ENCODE measurements around the gene KLF13.
A peak's percentile ranks its signal among the peaks of the same experiment; 100 is the strongest.

KLF13 gene

GRCh38 chr15:31387092-31387478 lies 60.5 kb downstream of the KLF13 start:
- no peak for DNase-seq
- H3K9me3 ChIP-seq (ENCODE audit: control extremely low read depth in 1 of 5, control insufficient read depth in 4 of 5, insufficient read depth in 2 of 5, low read depth in 1 of 5, low read length in 4 of 5), result peaks cover 0 to 5% (median 0%) of the 10 kb centered on the region in 5 experiments
- no CpG with 5 or more reads among the region's 2 CpGs for WGBS (ENCODE audit: insufficient coverage)
- peaks cover 0 to 5% (median 0%) of the 10 kb centered on the region in 4 experiments for H3K36me3 ChIP-seq (ENCODE audit: control insufficient read depth in 4 of 4, insufficient read depth in 4 of 4, low read length in 3 of 4)
- ChIA-PET POLR2A (no interaction called here), CTCF (no interaction called here)
- H3K4me1 ChIP-seq (ENCODE audit: control extremely low read depth in 1 of 4, control insufficient read depth in 4 of 4, insufficient read depth in 4 of 4, low read length in 3 of 4), result peaks cover 0 to 16% (median 14%) of the 10 kb centered on the region in 4 experiments
- H3K4me3 ChIP-seq (ENCODE audit: control insufficient read depth in 1 of 7, extremely low read depth in 1 of 7, insufficient read depth in 4 of 7, low read depth in 2 of 7, low read length in 6 of 7), result no peak overlapping the region
- H3K27me3 ChIP-seq (replicated peaks in 2 of 5; ENCODE audit: control insufficient read depth in 4 of 5, insufficient read depth in 5 of 5, low read length in 4 of 5), result peaks cover 0 to 13% (median 0%) of the 10 kb centered on the region in 5 experiments
- H3K27ac ChIP-seq (ENCODE audit: insufficient read depth in 1 of 2, low read depth in 1 of 2, low read length in 2 of 2, poor library complexity in 1 of 2, severe bottlenecking in 2 of 2), result no peak overlapping the region

DNA sequence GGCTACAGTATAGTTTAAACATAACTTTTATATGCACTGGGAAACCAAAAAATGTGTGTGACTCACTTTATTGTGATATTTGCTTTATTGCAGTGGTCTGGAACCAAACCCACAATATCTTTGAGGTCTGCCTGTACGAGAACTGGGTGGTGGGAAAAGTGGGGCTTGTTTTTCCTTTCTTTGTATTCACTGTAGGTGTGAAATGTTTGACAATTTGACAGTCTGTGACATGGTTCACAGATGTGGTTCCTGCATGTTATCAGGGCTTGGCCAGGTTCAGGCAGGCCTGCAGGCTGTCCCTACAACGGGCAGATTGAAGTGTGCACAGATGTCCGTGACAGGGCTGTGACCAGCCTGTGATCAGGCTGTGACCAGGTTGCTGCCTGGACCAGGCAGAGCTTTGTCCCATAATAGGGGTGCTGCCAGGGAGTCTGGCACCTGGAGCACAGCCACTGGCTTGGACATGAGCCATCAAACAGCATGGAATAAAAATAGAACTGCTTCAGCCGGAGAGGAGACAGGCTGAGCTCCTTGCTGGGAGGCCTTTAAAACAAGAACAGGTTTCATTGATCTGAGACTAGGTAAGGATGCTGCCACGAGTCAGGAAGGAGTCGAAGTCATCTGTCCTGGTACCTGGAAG lies 61.0 kb downstream of the KLF13 start:
- no peak overlapping the region for H3K4me3 ChIP-seq (ENCODE audit: control insufficient read depth in 1 of 7, extremely low read depth in 1 of 7, insufficient read depth in 4 of 7, low read depth in 2 of 7, low read length in 6 of 7)
- H3K27ac ChIP-seq (ENCODE audit: insufficient read depth in 1 of 2, low read depth in 1 of 2, low read length in 2 of 2, poor library complexity in 1 of 2, severe bottlenecking in 2 of 2), result peak overlapping the region in 1 of 2 experiments; percentile 0
- DNase-seq, result peak in 2 of 3 donors; percentile 32 to 54
- H3K36me3 ChIP-seq (ENCODE audit: control insufficient read depth in 4 of 4, insufficient read depth in 4 of 4, low read length in 3 of 4), result peaks cover 0 to 3% (median 0%) of the 10 kb centered on the region in 4 experiments
- H3K27me3 ChIP-seq (replicated peaks in 2 of 5; ENCODE audit: control insufficient read depth in 4 of 5, insufficient read depth in 5 of 5, low read length in 4 of 5), result peaks cover 0 to 18% (median 0%) of the 10 kb centered on the region in 5 experiments
- ChIA-PET POLR2A (no interaction called here), CTCF (interaction anchor here (0.7 kb wide), 1 partner anchor 75 kb away, joined by 3 read pairs; no protein-coding TSS in a partner anchor)
- peaks cover 0 to 20% (median 14%) of the 10 kb centered on the region in 4 experiments for H3K4me1 ChIP-seq (ENCODE audit: control extremely low read depth in 1 of 4, control insufficient read depth in 4 of 4, insufficient read depth in 4 of 4, low read length in 3 of 4)
- H3K9me3 ChIP-seq (ENCODE audit: control extremely low read depth in 1 of 5, control insufficient read depth in 4 of 5, insufficient read depth in 2 of 5, low read depth in 1 of 5, low read length in 4 of 5), result peaks cover 0 to 5% (median 0%) of the 10 kb centered on the region in 5 experiments
- WGBS (ENCODE audit: insufficient coverage), result 45% methylated on average over 5 of the region's 6 CpGs

DNA sequence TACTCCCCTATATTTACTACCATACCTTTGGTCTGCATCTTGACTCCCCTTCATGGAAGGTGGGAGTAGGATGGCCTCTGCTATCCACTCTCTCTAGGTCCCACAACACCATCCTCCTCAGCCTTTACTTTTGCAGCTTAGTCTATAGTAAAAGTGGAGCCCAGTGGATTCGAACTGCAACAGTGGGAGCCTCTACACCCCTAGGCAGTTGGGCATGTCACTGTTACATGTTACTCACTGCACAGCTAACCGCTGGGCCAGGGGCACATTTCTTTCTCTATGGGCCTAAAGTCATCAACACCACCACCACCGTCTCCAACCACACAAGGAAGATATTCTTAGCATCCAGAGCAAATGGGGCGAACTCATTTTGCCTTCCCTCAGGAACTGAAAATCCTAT lies 62.9 kb downstream of the KLF13 start:
- H3K9me3 ChIP-seq (ENCODE audit: control extremely low read depth in 1 of 5, control insufficient read depth in 4 of 5, insufficient read depth in 2 of 5, low read depth in 1 of 5, low read length in 4 of 5), result peaks cover 0 to 5% (median 0%) of the 10 kb centered on the region in 5 experiments
- POLR2A ChIA-PET, result no interaction called here
- no peak overlapping the region for H3K4me3 ChIP-seq (ENCODE audit: control insufficient read depth in 1 of 7, extremely low read depth in 1 of 7, insufficient read depth in 4 of 7, low read depth in 2 of 7, low read length in 6 of 7)
- CTCF ChIA-PET, result interaction anchor here (0.9 to 2.0 kb wide), 5 partner anchors 8 to 174 kb away, joined by 3 to 6 read pairs (median 3); no protein-coding TSS in a partner anchor
- H3K36me3 ChIP-seq (ENCODE audit: control insufficient read depth in 4 of 4, insufficient read depth in 4 of 4, low read length in 3 of 4), result no peaks in the 10 kb centered on the region
- H3K4me1 ChIP-seq (ENCODE audit: control extremely low read depth in 1 of 4, control insufficient read depth in 4 of 4, insufficient read depth in 4 of 4, low read length in 3 of 4), result peaks cover 0 to 27% (median 21%) of the 10 kb centered on the region in 4 experiments
- no peak for DNase-seq
- no peak overlapping the region for H3K27ac ChIP-seq (ENCODE audit: insufficient read depth in 1 of 2, low read depth in 1 of 2, low read length in 2 of 2, poor library complexity in 1 of 2, severe bottlenecking in 2 of 2)
- 100% methylated on average over 2 of the region's 4 CpGs for WGBS (ENCODE audit: insufficient coverage)
- peaks cover 0 to 36% (median 7%) of the 10 kb centered on the region in 5 experiments for H3K27me3 ChIP-seq (replicated peaks in 2 of 5; ENCODE audit: control insufficient read depth in 4 of 5, insufficient read depth in 5 of 5, low read length in 4 of 5)

GRCh38 chr15:31390029-31390428 lies 63.4 kb downstream of the KLF13 start:
- H3K27me3 ChIP-seq (replicated peaks in 2 of 5; ENCODE audit: control insufficient read depth in 4 of 5, insufficient read depth in 5 of 5, low read length in 4 of 5), result peaks cover 0 to 36% (median 7%) of the 10 kb centered on the region in 5 experiments
- no peak overlapping the region for H3K27ac ChIP-seq (ENCODE audit: insufficient read depth in 1 of 2, low read depth in 1 of 2, low read length in 2 of 2, poor library complexity in 1 of 2, severe bottlenecking in 2 of 2)
- H3K4me3 ChIP-seq (ENCODE audit: control insufficient read depth in 1 of 7, extremely low read depth in 1 of 7, insufficient read depth in 4 of 7, low read depth in 2 of 7, low read length in 6 of 7), result no peak overlapping the region
- WGBS (ENCODE audit: insufficient coverage), result 90% methylated on average over 2 of the region's 3 CpGs
- DNase-seq, result no peak
- ChIA-PET CTCF (interaction anchor here (0.9 to 2.0 kb wide), 5 partner anchors 9 to 175 kb away, joined by 3 to 6 read pairs (median 3); no protein-coding TSS in a partner anchor), POLR2A (no interaction called here)
- peaks cover 0 to 5% (median 0%) of the 10 kb centered on the region in 5 experiments for H3K9me3 ChIP-seq (ENCODE audit: control extremely low read depth in 1 of 5, control insufficient read depth in 4 of 5, insufficient read depth in 2 of 5, low read depth in 1 of 5, low read length in 4 of 5)
- H3K36me3 ChIP-seq (ENCODE audit: control insufficient read depth in 4 of 4, insufficient read depth in 4 of 4, low read length in 3 of 4), result no peaks in the 10 kb centered on the region
- H3K4me1 ChIP-seq (ENCODE audit: control extremely low read depth in 1 of 4, control insufficient read depth in 4 of 4, insufficient read depth in 4 of 4, low read length in 3 of 4), result peaks cover 0 to 27% (median 21%) of the 10 kb centered on the region in 4 experiments

GRCh38 chr15:31390777-31391486 lies 64.3 kb downstream of the KLF13 start:
- Histone ChIP-seq H3K4me3 (ENCODE audit: control insufficient read depth in 1 of 7, extremely low read depth in 1 of 7, insufficient read depth in 4 of 7, low read depth in 2 of 7, low read length in 6 of 7) (no peak overlapping the region), H3K36me3 (ENCODE audit: control insufficient read depth in 4 of 4, insufficient read depth in 4 of 4, low read length in 3 of 4) (no peaks in the 10 kb centered on the region), H3K4me1 (ENCODE audit: control extremely low read depth in 1 of 4, control insufficient read depth in 4 of 4, insufficient read depth in 4 of 4, low read length in 3 of 4) (peaks cover 0 to 27% (median 21%) of the 10 kb centered on the region in 4 experiments), H3K27ac (ENCODE audit: insufficient read depth in 1 of 2, low read depth in 1 of 2, low read length in 2 of 2, poor library complexity in 1 of 2, severe bottlenecking in 2 of 2) (no peak overlapping the region), H3K27me3 (replicated peaks in 2 of 5; ENCODE audit: control insufficient read depth in 4 of 5, insufficient read depth in 5 of 5, low read length in 4 of 5) (peaks cover 0 to 36% (median 7%) of the 10 kb centered on the region in 5 experiments), H3K9me3 (ENCODE audit: control extremely low read depth in 1 of 5, control insufficient read depth in 4 of 5, insufficient read depth in 2 of 5, low read depth in 1 of 5, low read length in 4 of 5) (peaks cover 0 to 5% (median 0%) of the 10 kb centered on the region in 5 experiments)
- no peak for DNase-seq
- ChIA-PET CTCF (interaction anchor here (2.2 kb wide), 1 partner anchor 44 kb away, joined by 7 read pairs; no protein-coding TSS in a partner anchor), POLR2A (no interaction called here)
- 100% methylated on average over 1 of the region's 6 CpGs for WGBS (ENCODE audit: insufficient coverage)

- Histone ChIP-seq H3K4me3 (ENCODE audit: control insufficient read depth in 1 of 7, extremely low read depth in 1 of 7, insufficient read depth in 4 of 7, low read depth in 2 of 7, low read length in 6 of 7) (peak overlapping the region; percentile 17 to 83 (median 66)), H3K4me1 (ENCODE audit: control extremely low read depth in 1 of 4, control insufficient read depth in 4 of 4, insufficient read depth in 4 of 4, low read length in 3 of 4) (peaks cover 0 to 27% (median 21%) of the 10 kb centered on the region in 4 experiments), H3K27me3 (replicated peaks in 2 of 5; ENCODE audit: control insufficient read depth in 4 of 5, insufficient read depth in 5 of 5, low read length in 4 of 5) (peaks cover 0 to 36% (median 7%) of the 10 kb centered on the region in 5 experiments), H3K9me3 (ENCODE audit: control extremely low read depth in 1 of 5, control insufficient read depth in 4 of 5, insufficient read depth in 2 of 5, low read depth in 1 of 5, low read length in 4 of 5) (peaks cover 0 to 5% (median 0%) of the 10 kb centered on the region in 5 experiments), H3K36me3 (ENCODE audit: control insufficient read depth in 4 of 4, insufficient read depth in 4 of 4, low read length in 3 of 4) (no peaks in the 10 kb centered on the region), H3K27ac (ENCODE audit: insufficient read depth in 1 of 2, low read depth in 1 of 2, low read length in 2 of 2, poor library complexity in 1 of 2, severe bottlenecking in 2 of 2) (no peak overlapping the region)
- POLR2A ChIA-PET, result interaction anchor here (1.2 kb wide), 1 partner anchor 65 kb away, joined by 3 read pairs; no protein-coding TSS in a partner anchor
- peak; percentile 54 to 86 (median 79) for DNase-seq
- under 1% methylated on average over 81 of the region's 86 CpGs for WGBS (ENCODE audit: insufficient coverage)
- CTCF ChIA-PET, result interaction anchor here (2.2 kb wide), 1 partner anchor 43 kb away, joined by 7 read pairs; no protein-coding TSS in a partner anchor
Observed at GRCh38 chr15:31391687-31392671, 65.3 kb downstream of the KLF13 start.
